GM18498 (cell line): Measurements from ENCODE around the gene PUSL1.

ENCODE experiments used
- ATAC-seq: cut with Tn5 transposase; IDR thresholded peaks from one replicate; pipeline ENCODE4 v1.9.1; 2021; ENCODE audit warnings: mild to moderate bottlenecking, moderate library complexity; ENCODE audit not compliant: unreplicated experiment

The PUSL1 gene

GRCh38 chr1:1321477-1321876, 13.1 kb downstream of the PUSL1 start:
- ATAC-seq: no peak

GRCh38 chr1:1322418-1322817, 14.0 kb downstream of the PUSL1 start:
- no peak for ATAC-seq

- ATAC-seq: no peak
These were observed 14.6 kb downstream of the PUSL1 start for GRCh38 chr1:1322952-1323351.

- ATAC-seq: peak; percentile 32
These were observed 15.7 kb downstream of the PUSL1 start for GRCh38 chr1:1324084-1324523.

- peak; percentile 80 for ATAC-seq
These were observed 16.3 kb downstream of the PUSL1 start, which contains the start of the genes CPTP and INTS11 for GRCh38 chr1:1324524-1325287. Gene CPTP (plus strand): TSS chr1:1324802. CDS start chr1:1326911, 2,109 bp downstream. Gene INTS11 (minus strand): TSS chr1:1324660. CDS start chr1:1324608, 52 bp downstream.

GRCh38 chr1:1325288-1326074, 17.1 kb downstream of the PUSL1 start:
- ATAC-seq: no peak

- ATAC-seq: no peak
These were observed 17.7 kb downstream of the PUSL1 start for GRCh38 chr1:1326075-1326605.

GRCh38 chr1:1327291-1327690, 18.9 kb downstream of the PUSL1 start:
- ATAC-seq: no peak

- no peak for ATAC-seq
These were observed 19.9 kb downstream of the PUSL1 start for GRCh38 chr1:1328254-1328653.

- ATAC-seq: no peak
These were observed 21.2 kb downstream of the PUSL1 start for GRCh38 chr1:1329304-1330210.

GRCh38 chr1:1330366-1331067, 22.1 kb downstream of the PUSL1 start:
- ATAC-seq: no peak

GRCh38 chr1:1331068-1331965, 22.9 kb downstream of the PUSL1 start, which contains the start of gene TAS1R3:
Gene TAS1R3 (plus strand): TSS chr1:1331280. CDS start chr1:1331346, 66 bp downstream.
- ATAC-seq: no peak

- no peak for ATAC-seq
These were observed 23.8 kb downstream of the PUSL1 start for GRCh38 chr1:1332031-1332755.

- no peak for ATAC-seq
These were observed 24.5 kb downstream of the PUSL1 start for GRCh38 chr1:1332774-1333480.

GRCh38 chr1:1333551-1334241, 25.3 kb downstream of the PUSL1 start:
- ATAC-seq: no peak

GRCh38 chr1:1334835-1335234, 26.4 kb downstream of the PUSL1 start:
- no peak for ATAC-seq

- no peak for ATAC-seq
These were observed 26.9 kb downstream of the PUSL1 start for GRCh38 chr1:1335283-1335682.
